GM12878 (cell line): ENCODE results near the gene SIGLEC5. TPM values are rescaled to one million over a fixed set of nuclear protein-coding genes. Genes with fewer than 3 reads are reported as not detected.
A peak's percentile ranks its signal among the peaks of the same experiment; 100 is the strongest.

ENCODE experiments used
- ATAC-seq: fragments of 200-7000 bp; cut with Tn5 transposase; 3 replicates; pipeline ENCODE4 v1.9.1; 2020; ENCODE audit warnings: mild to moderate bottlenecking, moderate library complexity
- BruUV-seq: library from RNA; stranded (reverse); fragments of 400-500 nt; replicated peaks from 2 replicates; lab custom pipeline; 2021; lab: Mats Ljungman, UMichigan
- CTCF ChIA-PET: fragments of 300-600 bp; sonication (Branson Sonifier 250); formaldehyde crosslinking; extraction: SDS; loops from one replicate; lab custom pipeline; 2021; ENCODE audit warnings: inconsistent platforms; lab: Yijun Ruan, JAX
- POLR2A ChIA-PET: fragments of 350-600 bp; formaldehyde crosslinking; extraction: SDS; loops from one replicate; lab custom pipeline; 2021; ENCODE audit warnings: inconsistent platforms; lab: Charles Lee
- RAD21 ChIA-PET: fragments of 300-600 bp; sonication (Branson Sonifier 250); formaldehyde crosslinking; loops from one replicate; lab custom pipeline; 2023; ENCODE audit warnings: antibody characterized with exemption; ENCODE audit not compliant: unreplicated experiment; lab: Charles Lee
- SMC1A ChIA-PET: fragments of 300-600 bp; sonication (Branson Sonifier 250); formaldehyde crosslinking; loops from one replicate; lab custom pipeline; 2023; ENCODE audit not compliant: unreplicated experiment, uncharacterized antibody; lab: Charles Lee
- DNase-seq: peaks from one replicate; pipeline ENCODE4 v3.0.0-alpha.2; 2011; ENCODE audit warnings: low read depth, low spot score
- FAIRE-seq: peaks from 3 replicates; lab custom pipeline; 2011; peaks lifted over from hg19 to GRCh38; lab: Jason Lieb, UNC
- H2AFZ ChIP-seq: 2 replicates; pipeline ENCODE4 v1.6.0; 2011; ENCODE audit warnings: low read depth, low read length, control low read depth; ENCODE audit not compliant: control insufficient read depth
- H3K27ac ChIP-seq: 2 replicates; pipeline ENCODE4 v1.5.1; 2011; ENCODE audit warnings: control low read depth; ENCODE audit not compliant: control insufficient read depth, insufficient read depth
- H3K27me3 ChIP-seq, 2 experiments: replicated peaks in 1 of 2; 2 replicates each; pipeline versions ENCODE4 v1.6.0 to v1.6.1; 2011; ENCODE audit warnings: low read length in 1 of 2; ENCODE audit not compliant: control insufficient read depth in 2 of 2, insufficient read depth in 2 of 2
- H3K36me3 ChIP-seq, 2 experiments: 2 replicates each; pipeline ENCODE4 v1.5.1; 2011; ENCODE audit warnings: low read length in 1 of 2; ENCODE audit not compliant: control insufficient read depth in 2 of 2, insufficient read depth in 2 of 2
- H3K4me1 ChIP-seq: 2 replicates; pipeline ENCODE4 v1.6.1; 2011; ENCODE audit warnings: mild to moderate bottlenecking, low read length, moderate library complexity, mixed read lengths; ENCODE audit not compliant: control insufficient read depth, insufficient read depth
- H3K4me2 ChIP-seq: 2 replicates; pipeline ENCODE4 v1.6.0; 2011; ENCODE audit warnings: control low read depth; ENCODE audit not compliant: control insufficient read depth, insufficient read depth
- H3K4me3 ChIP-seq: fragments of 200-600 bp; sonication (generic); 2 replicates; pipeline ENCODE4 v1.5.1; 2016
- H3K79me2 ChIP-seq: 2 replicates; pipeline ENCODE4 v1.6.0; 2011; ENCODE audit warnings: low read length; ENCODE audit not compliant: control insufficient read depth, insufficient read depth
- H3K9ac ChIP-seq: 2 replicates; pipeline ENCODE4 v1.8.0; 2011; ENCODE audit warnings: low read length, control low read depth, mixed read lengths; ENCODE audit not compliant: control insufficient read depth, insufficient read depth
- H3K9me3 ChIP-seq: replicated peaks from 3 replicates; pipeline ENCODE4 v1.5.1; 2011; ENCODE audit warnings: mild to moderate bottlenecking, low read length; ENCODE audit not compliant: control insufficient read depth, insufficient read depth
- H4K20me1 ChIP-seq: 2 replicates; pipeline ENCODE4 v1.6.0; 2011; ENCODE audit not compliant: control insufficient read depth, insufficient read depth
- CHD4 ChIP-seq: fragments of 200-600 bp; sonication (generic); IDR thresholded peaks from 2 replicates; pipeline ENCODE4 v1.6.1; 2016; ENCODE audit warnings: mild to moderate bottlenecking
- ETV6 ChIP-seq, 2 experiments: fragments of 450-650 bp in 1 of 2; IDR thresholded peaks in 1 of 2; conservative IDR thresholded peaks in 1 of 2; 2 replicates each; pipeline ENCODE4 v1.6.1; 2014; ENCODE audit warnings: antibody characterized with exemption in 1 of 2, borderline replicate concordance in 1 of 2, low read depth in 1 of 2, mild to moderate bottlenecking in 1 of 2, moderate library complexity in 1 of 2
- FOXK2 ChIP-seq: fragments of 450-650 bp; IDR thresholded peaks from 2 replicates; pipeline ENCODE4 v1.6.1; 2017; ENCODE audit warnings: mild to moderate bottlenecking, moderate library complexity
- POU2F2 ChIP-seq: IDR thresholded peaks from 3 replicates; pipeline ENCODE4 v1.6.1; 2011; ENCODE audit warnings: low read depth, mild to moderate bottlenecking, low read length, borderline replicate concordance
- SIX5 ChIP-seq: IDR thresholded peaks from 2 replicates; pipeline ENCODE4 v1.6.1; 2011; ENCODE audit warnings: mild to moderate bottlenecking, low read depth, low read length, moderate library complexity; ENCODE audit not compliant: severe bottlenecking
- SPI1 ChIP-seq: IDR thresholded peaks from 2 replicates; pipeline ENCODE4 v1.6.1; 2011; ENCODE audit warnings: low read depth, mild to moderate bottlenecking, low read length, moderate library complexity, borderline replicate concordance; ENCODE audit not compliant: insufficient read depth
- WGBS: methylation state at CpG from one replicate; pipeline ENCODE4 v1.1.6; 2016; ENCODE audit warnings: low lambda C conversion rate; ENCODE audit not compliant: insufficient replicate concordance, insufficient coverage; ENCODE audit errors: missing lambda C conversion rate; 5-methylcytosine and 5-hydroxymethylcytosine counted together
- in situ Hi-C: fragments of 300-500 bp; cut with MboI; formaldehyde crosslinking; loops from 9 replicates; pipeline ENCODE4 v1.14.3; 2018; ENCODE audit warnings: mixed read lengths
- intact Hi-C: fragments of 100-400 bp; cut with micrococcal nuclease; formaldehyde crosslinking; loops from one replicate; pipeline ENCODE4 v1.14.2; 2022; ENCODE audit not compliant: unreplicated experiment
- polyA plus RNA-seq, 11 experiments: library from polyadenylated mRNA; depleted of rRNA in 4 of 11; unstranded in 6 of 11; stranded (reverse) in 5 of 11; fragments of >200 nt; fragmentation: Nextera tagmentation in 4 of 11; fragmentation: Illumina TruSeq in 1 of 11; extraction: Ambion mirVana in 4 of 11; extraction: Trizol in 1 of 11; gene quantifications; 1 replicate in 1 of 11; 2 replicates in 10 of 11; pipeline versions ENCODE4 v1.2.1 to v1.2.3, GENCODE V29; 2011 to 2016; ENCODE audit warnings: inconsistent platforms in 2 of 11, missing spikeins in 2 of 11, low read depth in 1 of 11
- total RNA-seq, 4 experiments: library from RNA; depleted of rRNA in 3 of 4; stranded (reverse); fragments of >200 nt in 3 of 4; fragmentation: Illumina TruSeq in 1 of 4; extraction: Trizol in 1 of 4; gene quantifications; 2 replicates each; pipeline versions ENCODE4 v1.2.1 to v1.2.3, GENCODE V29; 2013 to 2021

The SIGLEC5 gene
- total and polyA plus RNA-seq, 10 of the 15 experiments (the other 5 are each of a cell fraction or from before 2014, with no cell fraction given): 0.05 to 2.5 (median 1.4) TPM; not detected in 1

DNA sequence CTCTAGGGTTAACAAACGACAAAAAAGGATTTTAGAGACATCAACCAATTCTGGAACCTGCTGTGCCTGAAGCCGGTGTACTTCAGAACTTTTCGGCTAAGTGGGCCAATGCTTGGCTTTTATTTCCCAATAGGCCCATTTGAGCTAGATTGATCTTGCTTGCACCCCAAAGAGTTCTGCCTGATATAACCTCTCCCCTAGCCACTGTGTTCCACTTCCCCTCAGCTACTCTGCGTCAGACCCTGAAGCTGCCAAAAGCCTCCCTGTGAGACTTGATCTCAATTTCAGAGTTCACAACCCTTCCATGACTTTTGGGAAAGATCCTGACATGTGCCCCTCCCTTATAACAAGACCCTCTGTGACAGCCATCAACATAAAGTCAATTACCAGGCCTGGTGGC, 22.1 kb upstream of the SIGLEC5 start:
- Histone ChIP-seq H3K4me3 (no peak overlapping the region), H2AFZ (no peak overlapping the region), H3K27ac (no peak overlapping the region), H3K79me2 (no peaks in the 10 kb centered on the region), H3K27me3 (no peaks in the 10 kb centered on the region), H4K20me1 (no peaks in the 10 kb centered on the region), H3K4me1 (peaks cover 19% of the 10 kb centered on the region), H3K36me3 (no peaks in the 10 kb centered on the region), H3K4me2 (no peak overlapping the region), H3K9me3 (no peaks in the 10 kb centered on the region; the same call in 2 of the 3 replicates), H3K9ac (no peak overlapping the region)
- 77% methylated on average over 4 of the region's 4 CpGs for WGBS
- no peak for ATAC-seq
- ChIA-PET CTCF (interaction anchor here (0.6 to 1.7 kb wide), 7 partner anchors 9 to 358 kb away, joined by 3 to 8 read pairs (median 4); no protein-coding TSS in a partner anchor), SMC1A (interaction anchor here (1.3 to 2.0 kb wide), 4 partner anchors 44 to 180 kb away, joined by 3 to 9 read pairs (median 5); no protein-coding TSS in a partner anchor), RAD21 (interaction anchor here (1.6 kb wide), 1 partner anchor 50 kb away, joined by 5 read pairs; no protein-coding TSS in a partner anchor), POLR2A (no interaction called here)
- no peak for DNase-seq
- intact Hi-C loops (loop anchor here (10.0 kb wide), 1 partner anchor 317 kb away; no protein-coding TSS in a partner anchor), in situ Hi-C loops (no loop called here)
- no peak for FAIRE-seq
- no peak for TF ChIP-seq FOXK2
- TF ChIP-seq CHD4: no peak
- TF ChIP-seq ETV6 (conservative IDR thresholded peaks at IDR 0.05 in 1 of 2, IDR thresholded peaks at IDR 0.05 in 1 of 2; ENCODE audit: borderline replicate concordance in 1 of 2, low read depth in 1 of 2): no peak
- TF ChIP-seq POU2F2: no peak
- peak; percentile 16; the same call in 1 of the 2 replicates for TF ChIP-seq SPI1
- TF ChIP-seq SIX5: no peak
- no TSS peak for BruUV-seq
